ENCODE results near the gene PDGFRA. TPM values are rescaled to one million over a fixed set of nuclear protein-coding genes. Genes with fewer than 3 reads are reported as not detected.

PDGFRA gene
- total RNA-seq, 1 experiment from 2014 or later, result 6.8 TPM

- Mint-ChIP-seq H3K36me3 (ENCODE audit: insufficient read depth in 1 of 3, low read depth in 3 of 3) (no peaks in the 10 kb centered on the region), H3K27ac (no peak overlapping the region), H3K9me3 (no peaks in the 10 kb centered on the region), H3K4me3 (no peak overlapping the region), H3K27me3 (ENCODE audit: low read depth) (peaks cover 3% of the 10 kb centered on the region), H3K4me1 (peaks cover 4 to 5% of the 10 kb centered on the region in 2 experiments; a peak in 2 of 4 replicates)
- TF ChIP-seq CTCF (conservative IDR thresholded peaks at IDR 0.05), result no peak
- Histone ChIP-seq H2BK20ac (ENCODE audit: low read depth, low read length, poor library complexity, severe bottlenecking) (no peak overlapping the region), H3T11ph (ENCODE audit: low read length) (no peak overlapping the region), H2BK15ac (ENCODE audit: low read depth, low read length) (no peak overlapping the region), H3K4me2 (ENCODE audit: insufficient read depth, insufficient read length, low read length) (no peak overlapping the region), H4K8ac (replicated peaks; ENCODE audit: insufficient read length, low read depth, low read length) (no peak overlapping the region), H2BK12ac (ENCODE audit: insufficient read length, low read depth, low read length) (no peak overlapping the region), H3K18ac (ENCODE audit: insufficient read length, low read depth, low read length) (no peak overlapping the region), H3K9me3 (ENCODE audit: control insufficient read depth, low read depth, low read length) (no peaks in the 10 kb centered on the region), H3K14ac (ENCODE audit: insufficient read depth, low read length) (no peak overlapping the region), H4K5ac (ENCODE audit: insufficient read length, low read depth, low read length) (no peak overlapping the region), H3K23ac (ENCODE audit: insufficient read length, low read depth, low read length) (no peak overlapping the region), H4K91ac (ENCODE audit: insufficient read length, low read depth, low read length) (no peak overlapping the region), H3K23me2 (ENCODE audit: insufficient read length, low read depth, low read length, poor library complexity, severe bottlenecking) (no peaks in the 10 kb centered on the region), H3K56ac (ENCODE audit: insufficient read length, low read depth, low read length) (no peak overlapping the region), H3K9ac (ENCODE audit: extremely low read depth, insufficient read length, low read length) (no peak overlapping the region), H2BK5ac (ENCODE audit: insufficient read length, low read length) (no peak overlapping the region), H3K4ac (ENCODE audit: low read depth, low read length) (no peak overlapping the region), H2AK5ac (ENCODE audit: insufficient read length, low read length) (no peak overlapping the region), H3K4me1 (ENCODE audit: insufficient read depth, low read length) (no peaks in the 10 kb centered on the region), H3K79me1 (ENCODE audit: insufficient read depth, low read depth, low read length, poor library complexity, severe bottlenecking) (no peaks in the 10 kb centered on the region), H3K27me3 (ENCODE audit: insufficient read depth, low read length) (no peaks in the 10 kb centered on the region), H2BK120ac (ENCODE audit: low read depth, low read length, poor library complexity, severe bottlenecking) (no peak overlapping the region), H2AFZ (ENCODE audit: low read length) (no peak overlapping the region), H3K27ac (ENCODE audit: insufficient read length, low read depth, low read length) (no peak overlapping the region), H3K79me2 (ENCODE audit: insufficient read depth, low read length) (no peaks in the 10 kb centered on the region), H4K20me1 (ENCODE audit: control insufficient read depth, insufficient read depth, insufficient read length) (no peaks in the 10 kb centered on the region)
- no peak for DNase-seq
- no CpG with 5 or more reads among the region's 4 CpGs for WGBS (ENCODE audit: extremely low coverage, insufficient read length, low lambda C conversion rate)
These were observed 86.8 kb downstream of the PDGFRA start for GRCh38 chr4:54315561-54316538.
